ENCODE data around the gene KRT37. TPM values are rescaled to one million over a fixed set of nuclear protein-coding genes. Genes with fewer than 3 reads are reported as not detected.

KRT37 gene
- total and polyA plus RNA-seq, 9 of the 15 experiments (the other 6 are each of a cell fraction or from before 2014, with no cell fraction given) = not detected

DNA sequence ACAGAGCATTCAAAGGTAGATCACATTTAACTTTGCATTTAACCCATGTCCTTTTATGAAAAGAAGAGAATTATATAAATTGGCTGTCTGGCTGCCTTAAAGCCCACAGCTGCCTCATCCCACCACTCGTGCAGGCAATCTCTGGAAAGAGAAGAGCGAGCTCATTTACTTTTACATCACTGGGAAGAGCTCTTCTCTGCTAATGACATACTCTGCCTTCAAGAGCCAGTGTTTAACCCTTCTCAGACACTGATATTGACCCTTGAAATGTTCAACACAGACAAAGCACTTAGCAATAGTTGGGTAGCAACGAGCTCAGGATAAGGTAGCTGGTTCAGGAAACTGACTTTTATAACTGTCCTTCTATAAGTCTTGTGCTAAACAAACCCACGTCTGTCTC lies 9.6 kb upstream of the KRT37 start (continued):
- TF ChIP-seq, protein P1, sequence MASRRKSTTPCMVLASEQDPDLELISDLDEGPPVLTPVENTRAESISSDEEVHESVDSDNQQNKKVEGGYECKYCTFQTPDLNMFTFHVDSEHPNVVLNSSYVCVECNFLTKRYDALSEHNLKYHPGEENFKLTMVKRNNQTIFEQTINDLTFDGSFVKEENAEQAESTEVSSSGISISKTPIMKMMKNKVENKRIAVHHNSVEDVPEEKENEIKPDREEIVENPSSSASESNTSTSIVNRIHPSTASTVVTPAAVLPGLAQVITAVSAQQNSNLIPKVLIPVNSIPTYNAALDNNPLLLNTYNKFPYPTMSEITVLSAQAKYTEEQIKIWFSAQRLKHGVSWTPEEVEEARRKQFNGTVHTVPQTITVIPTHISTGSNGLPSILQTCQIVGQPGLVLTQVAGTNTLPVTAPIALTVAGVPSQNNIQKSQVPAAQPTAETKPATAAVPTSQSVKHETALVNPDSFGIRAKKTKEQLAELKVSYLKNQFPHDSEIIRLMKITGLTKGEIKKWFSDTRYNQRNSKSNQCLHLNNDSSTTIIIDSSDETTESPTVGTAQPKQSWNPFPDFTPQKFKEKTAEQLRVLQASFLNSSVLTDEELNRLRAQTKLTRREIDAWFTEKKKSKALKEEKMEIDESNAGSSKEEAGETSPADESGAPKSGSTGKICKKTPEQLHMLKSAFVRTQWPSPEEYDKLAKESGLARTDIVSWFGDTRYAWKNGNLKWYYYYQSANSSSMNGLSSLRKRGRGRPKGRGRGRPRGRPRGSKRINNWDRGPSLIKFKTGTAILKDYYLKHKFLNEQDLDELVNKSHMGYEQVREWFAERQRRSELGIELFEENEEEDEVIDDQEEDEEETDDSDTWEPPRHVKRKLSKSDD (conservative IDR thresholded peaks at IDR 0.05; ENCODE audit: low read length) = no peak
- TF ChIP-seq ZNF561 (CRISPR knock-in tag; conservative IDR thresholded peaks at IDR 0.05) = no peak
- no peak for TF ChIP-seq ATF1 (CRISPR knock-in tag; IDR thresholded peaks at IDR 0.05)
- TF ChIP-seq ATF1 (tag; IDR thresholded peaks at IDR 0.05) = no peak

DNA sequence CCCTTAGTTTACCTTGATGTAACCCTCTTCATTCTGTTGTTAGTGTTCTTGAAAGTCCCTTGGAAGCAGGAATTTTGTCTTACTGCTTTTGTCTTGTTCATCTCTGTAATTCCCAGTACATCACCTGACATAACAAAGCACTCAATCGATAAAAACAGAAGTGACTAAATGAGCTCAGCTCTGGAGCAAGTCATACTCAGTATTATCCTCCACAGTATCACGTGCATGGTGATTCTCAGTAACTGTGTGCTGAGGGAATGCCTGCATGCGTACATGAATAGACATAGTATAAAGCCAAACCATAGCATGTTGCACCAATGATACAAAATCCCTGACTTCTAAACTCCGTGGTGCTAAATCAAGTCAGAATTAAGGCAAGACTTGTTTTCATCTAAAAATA lies 9.2 kb upstream of the KRT37 start:
- no TSS peak for BruUV-seq (replicated peaks)
- peaks cover 2 to 28% of the 10 kb centered on the region in 2 experiments; a peak in 4 of 5 replicates for H3K27me3 ChIP-seq (ENCODE audit: control insufficient read depth in 2 of 2, insufficient read depth in 2 of 2, low read length in 2 of 2)
- H3K9me3 ChIP-seq (replicated peaks; ENCODE audit: control insufficient read depth, insufficient read depth, low read depth, low read length) = no peaks in the 10 kb centered on the region
- 1% methylated on average over 4 of the region's 4 CpGs for WGBS (ENCODE audit: insufficient coverage, low coverage, missing lambda C conversion rate)
- ChIA-PET CTCF (ENCODE audit: low intra/inter-chr PET ratio) (no interaction called here), POLR2A (interaction anchor here (1.5 kb wide), 1 partner anchor 15 kb away, joined by 5 read pairs; no protein-coding TSS in a partner anchor)
- intact Hi-C loops (cut with micrococcal nuclease) (no loop called here), in situ Hi-C loops (cut with MboI) (no loop called here)
- H2AFZ ChIP-seq (ENCODE audit: low read depth, low read length) = no peak overlapping the region
- no peaks in the 10 kb centered on the region for H3K36me3 ChIP-seq (ENCODE audit: control insufficient read depth, insufficient read depth, low read length)
- DNase-seq (ENCODE audit: extremely low read depth in 1 of 4, low spot score in 3 of 4) (no peak), ATAC-seq (no peak), FAIRE-seq (no peak)
- no peak overlapping the region for H3K9ac ChIP-seq (ENCODE audit: insufficient read depth in 1 of 2, low read depth in 2 of 2, low read length in 2 of 2)
- no peaks in the 10 kb centered on the region for H3K9me1 ChIP-seq (ENCODE audit: control insufficient read depth, insufficient read depth, low read length)
- no peaks in the 10 kb centered on the region for H3K4me1 ChIP-seq (replicated peaks in 1 of 2; ENCODE audit: control insufficient read depth in 2 of 2, insufficient read depth in 2 of 2, low read length in 2 of 2)
- no peak overlapping the region for H3K4me3 ChIP-seq
- H3K4me2 ChIP-seq (ENCODE audit: insufficient read depth, low read length) = no peak overlapping the region
- H3K79me2 ChIP-seq (ENCODE audit: control insufficient read depth, insufficient read depth, low read length) = no peaks in the 10 kb centered on the region
- H3K27ac ChIP-seq (ENCODE audit: extremely low read depth, low read depth, low read length) = no peak overlapping the region
- no peaks in the 10 kb centered on the region for H4K20me1 ChIP-seq (replicated peaks; ENCODE audit: control insufficient read depth, insufficient read depth, low read length)
- TF ChIP-seq ZSCAN29 (IDR thresholded peaks at IDR 0.05) (no peak), MEF2D (tag; conservative IDR thresholded peaks at IDR 0.05; ENCODE audit: low read depth) (no peak), ETV6 (IDR thresholded peaks at IDR 0.05; ENCODE audit: borderline replicate concordance in 1 of 2, low read depth in 2 of 2, low read length in 1 of 2) (no peak), ETV6 (CRISPR knock-in tag; IDR thresholded peaks at IDR 0.05; ENCODE audit: borderline replicate concordance) (no peak), ZNF24 (IDR thresholded peaks at IDR 0.05) (no peak), ZNF212 (CRISPR knock-in tag; IDR thresholded peaks at IDR 0.05) (no peak)
- TF ChIP-seq, protein P2, sequence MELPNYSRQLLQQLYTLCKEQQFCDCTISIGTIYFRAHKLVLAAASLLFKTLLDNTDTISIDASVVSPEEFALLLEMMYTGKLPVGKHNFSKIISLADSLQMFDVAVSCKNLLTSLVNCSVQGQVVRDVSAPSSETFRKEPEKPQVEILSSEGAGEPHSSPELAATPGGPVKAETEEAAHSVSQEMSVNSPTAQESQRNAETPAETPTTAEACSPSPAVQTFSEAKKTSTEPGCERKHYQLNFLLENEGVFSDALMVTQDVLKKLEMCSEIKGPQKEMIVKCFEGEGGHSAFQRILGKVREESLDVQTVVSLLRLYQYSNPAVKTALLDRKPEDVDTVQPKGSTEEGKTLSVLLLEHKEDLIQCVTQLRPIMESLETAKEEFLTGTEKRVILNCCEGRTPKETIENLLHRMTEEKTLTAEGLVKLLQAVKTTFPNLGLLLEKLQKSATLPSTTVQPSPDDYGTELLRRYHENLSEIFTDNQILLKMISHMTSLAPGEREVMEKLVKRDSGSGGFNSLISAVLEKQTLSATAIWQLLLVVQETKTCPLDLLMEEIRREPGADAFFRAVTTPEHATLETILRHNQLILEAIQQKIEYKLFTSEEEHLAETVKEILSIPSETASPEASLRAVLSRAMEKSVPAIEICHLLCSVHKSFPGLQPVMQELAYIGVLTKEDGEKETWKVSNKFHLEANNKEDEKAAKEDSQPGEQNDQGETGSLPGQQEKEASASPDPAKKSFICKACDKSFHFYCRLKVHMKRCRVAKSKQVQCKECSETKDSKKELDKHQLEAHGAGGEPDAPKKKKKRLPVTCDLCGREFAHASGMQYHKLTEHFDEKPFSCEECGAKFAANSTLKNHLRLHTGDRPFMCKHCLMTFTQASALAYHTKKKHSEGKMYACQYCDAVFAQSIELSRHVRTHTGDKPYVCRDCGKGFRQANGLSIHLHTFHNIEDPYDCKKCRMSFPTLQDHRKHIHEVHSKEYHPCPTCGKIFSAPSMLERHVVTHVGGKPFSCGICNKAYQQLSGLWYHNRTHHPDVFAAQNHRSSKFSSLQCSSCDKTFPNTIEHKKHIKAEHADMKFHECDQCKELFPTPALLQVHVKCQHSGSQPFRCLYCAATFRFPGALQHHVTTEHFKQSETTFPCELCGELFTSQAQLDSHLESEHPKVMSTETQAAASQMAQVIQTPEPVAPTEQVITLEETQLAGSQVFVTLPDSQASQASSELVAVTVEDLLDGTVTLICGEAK (IDR thresholded peaks at IDR 0.05) = no peak
- TF ChIP-seq, protein P2 (CRISPR knock-in tag; IDR thresholded peaks at IDR 0.05) = no peak

Data from K562 (cell line).